A549 (cell line): Measurements from ENCODE around the gene ST6GAL1.

ENCODE experiments used
- CTCF ChIP-seq: fragments of >200 bp; sonication (Bioruptor Twin); formaldehyde crosslinking; IDR thresholded peaks from 3 replicates; pipeline ENCODE4 v1.5.1; 2016
- TF ChIP-seq, protein P1 (sequence below): IDR thresholded peaks from 2 replicates; pipeline ENCODE4 v1.6.1; 2012

GRCh38 chr3:186902713-186903112 lies 27.6 kb upstream of the ST6GAL1 start:
- TF ChIP-seq CTCF: no peak
- TF ChIP-seq, protein P1, sequence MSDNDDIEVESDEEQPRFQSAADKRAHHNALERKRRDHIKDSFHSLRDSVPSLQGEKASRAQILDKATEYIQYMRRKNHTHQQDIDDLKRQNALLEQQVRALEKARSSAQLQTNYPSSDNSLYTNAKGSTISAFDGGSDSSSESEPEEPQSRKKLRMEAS: no peak
